HUDEP-2 (cell line): Measurements from ENCODE around the gene TSKS.
"Not testable (repeated sequence)": the region's sequence is repeated elsewhere in the genome, so short reads cannot be mapped to it uniquely, and the experiment has no call there.

ENCODE experiments used
- DNase-seq, 76 experiments: peaks; one replicate each; lab custom pipeline; 2025; ENCODE audit not compliant: unreplicated experiment in 76 of 76; lab: John Stamatoyannopoulos, UW

Gene TSKS

GRCh38 chr19:49727217-49728030 lies 35.7 kb downstream of the TSKS start:
- DNase-seq, result no peak

GRCh38 chr19:49719420-49719819 lies 43.7 kb downstream of the TSKS start:
- not testable (repeated sequence) for DNase-seq

GRCh38 chr19:49718991-49719390 lies 44.1 kb downstream of the TSKS start:
- DNase-seq, result no peak

GRCh38 chr19:49718511-49718910 lies 44.6 kb downstream of the TSKS start:
- DNase-seq, result peak in 1 of 76 experiments; percentile 6

GRCh38 chr19:49716154-49716553 lies 47.0 kb downstream of the TSKS start:
- no peak for DNase-seq

- DNase-seq, result no peak
Measured at GRCh38 chr19:49713236-49713845, 49.8 kb downstream of the TSKS start.

- peak in 51 of 76 experiments; percentile 15 to 74 (median 50) for DNase-seq
Measured at GRCh38 chr19:49712397-49712859, 50.7 kb downstream of the TSKS start.

- no peak for DNase-seq
Measured at GRCh38 chr19:49710372-49710951, 52.6 kb downstream of the TSKS start.

- DNase-seq, result no peak
Measured at GRCh38 chr19:49705919-49706318, 57.2 kb downstream of the TSKS start.

- DNase-seq, result no peak
Measured at GRCh38 chr19:49704888-49705642, 58.0 kb downstream of the TSKS start.

- DNase-seq, result peak in 2 of 76 experiments; percentile 13 to 16
Measured at GRCh38 chr19:49701271-49701786, 61.8 kb downstream of the TSKS start.

- no peak for DNase-seq
Measured at GRCh38 chr19:49700563-49700962, 62.5 kb downstream of the TSKS start.

- no peak for DNase-seq
Measured at GRCh38 chr19:49699364-49699763, 63.7 kb downstream of the TSKS start.

GRCh38 chr19:49696865-49697264 lies 66.2 kb downstream of the TSKS start:
- no peak for DNase-seq

GRCh38 chr19:49696115-49696514 lies 67.0 kb downstream of the TSKS start:
- no peak for DNase-seq

GRCh38 chr19:49692147-49692506 lies 71.0 kb downstream of the TSKS start:
- no peak for DNase-seq

GRCh38 chr19:49691243-49692146 lies 71.6 kb downstream of the TSKS start:
- no peak for DNase-seq

GRCh38 chr19:49690656-49691242 lies 72.4 kb downstream of the TSKS start, which contains the start of gene CPT1C:
Gene CPT1C, plus strand, starts transcription at chr19:49691116. Its CDS starts 1,137 bp downstream, at chr19:49692253.
- DNase-seq, result no peak

GRCh38 chr19:49690079-49690655 lies 72.9 kb downstream of the TSKS start:
- DNase-seq, result no peak
